ENCODE measurements around the gene MSI1. TPM values are rescaled to one million over a fixed set of nuclear protein-coding genes. Genes with fewer than 3 reads are reported as not detected.

The MSI1 gene
- total and polyA plus RNA-seq, 2 of the 13 experiments (the other 11 are each of a cell fraction or from before 2014, with no cell fraction given): 0.09 to 0.46 TPM

DNA sequence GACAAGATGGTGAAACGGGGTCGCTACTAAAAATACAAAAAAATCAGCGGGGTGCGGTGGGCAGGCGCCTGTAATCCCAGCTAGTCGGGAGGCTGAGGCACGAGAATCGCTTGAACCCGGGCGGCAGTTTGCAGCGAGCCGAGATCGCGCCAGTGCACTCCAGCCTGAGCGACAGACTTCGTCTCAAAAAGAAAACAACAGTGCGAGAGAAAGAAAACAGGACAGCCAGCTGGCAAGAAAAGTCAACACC lies 76.6 kb downstream of the MSI1 start (continued):
- TF ChIP-seq, protein P1, sequence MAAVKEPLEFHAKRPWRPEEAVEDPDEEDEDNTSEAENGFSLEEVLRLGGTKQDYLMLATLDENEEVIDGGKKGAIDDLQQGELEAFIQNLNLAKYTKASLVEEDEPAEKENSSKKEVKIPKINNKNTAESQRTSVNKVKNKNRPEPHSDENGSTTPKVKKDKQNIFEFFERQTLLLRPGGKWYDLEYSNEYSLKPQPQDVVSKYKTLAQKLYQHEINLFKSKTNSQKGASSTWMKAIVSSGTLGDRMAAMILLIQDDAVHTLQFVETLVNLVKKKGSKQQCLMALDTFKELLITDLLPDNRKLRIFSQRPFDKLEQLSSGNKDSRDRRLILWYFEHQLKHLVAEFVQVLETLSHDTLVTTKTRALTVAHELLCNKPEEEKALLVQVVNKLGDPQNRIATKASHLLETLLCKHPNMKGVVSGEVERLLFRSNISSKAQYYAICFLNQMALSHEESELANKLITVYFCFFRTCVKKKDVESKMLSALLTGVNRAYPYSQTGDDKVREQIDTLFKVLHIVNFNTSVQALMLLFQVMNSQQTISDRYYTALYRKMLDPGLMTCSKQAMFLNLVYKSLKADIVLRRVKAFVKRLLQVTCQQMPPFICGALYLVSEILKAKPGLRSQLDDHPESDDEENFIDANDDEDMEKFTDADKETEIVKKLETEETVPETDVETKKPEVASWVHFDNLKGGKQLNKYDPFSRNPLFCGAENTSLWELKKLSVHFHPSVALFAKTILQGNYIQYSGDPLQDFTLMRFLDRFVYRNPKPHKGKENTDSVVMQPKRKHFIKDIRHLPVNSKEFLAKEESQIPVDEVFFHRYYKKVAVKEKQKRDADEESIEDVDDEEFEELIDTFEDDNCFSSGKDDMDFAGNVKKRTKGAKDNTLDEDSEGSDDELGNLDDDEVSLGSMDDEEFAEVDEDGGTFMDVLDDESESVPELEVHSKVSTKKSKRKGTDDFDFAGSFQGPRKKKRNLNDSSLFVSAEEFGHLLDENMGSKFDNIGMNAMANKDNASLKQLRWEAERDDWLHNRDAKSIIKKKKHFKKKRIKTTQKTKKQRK (IDR thresholded peaks at IDR 0.05; ENCODE audit: low read length): no peak
- no peak for TF ChIP-seq NFKB2 (CRISPR knock-in tag; IDR thresholded peaks at IDR 0.05; ENCODE audit: borderline replicate concordance)
- no peak for TF ChIP-seq ZNF530 (CRISPR knock-in tag; IDR thresholded peaks at IDR 0.05; ENCODE audit: low read depth)
- no peak for TF ChIP-seq PRDM4 (CRISPR knock-in tag; IDR thresholded peaks at IDR 0.05; ENCODE audit: borderline replicate concordance)
- no peak for TF ChIP-seq ZNF891 (CRISPR knock-in tag; IDR thresholded peaks at IDR 0.05)
- TF ChIP-seq RFXANK (CRISPR knock-in tag; IDR thresholded peaks at IDR 0.05): no peak
- no peak for TF ChIP-seq ZXDC (CRISPR knock-in tag; IDR thresholded peaks at IDR 0.05)
- TF ChIP-seq, protein P2, sequence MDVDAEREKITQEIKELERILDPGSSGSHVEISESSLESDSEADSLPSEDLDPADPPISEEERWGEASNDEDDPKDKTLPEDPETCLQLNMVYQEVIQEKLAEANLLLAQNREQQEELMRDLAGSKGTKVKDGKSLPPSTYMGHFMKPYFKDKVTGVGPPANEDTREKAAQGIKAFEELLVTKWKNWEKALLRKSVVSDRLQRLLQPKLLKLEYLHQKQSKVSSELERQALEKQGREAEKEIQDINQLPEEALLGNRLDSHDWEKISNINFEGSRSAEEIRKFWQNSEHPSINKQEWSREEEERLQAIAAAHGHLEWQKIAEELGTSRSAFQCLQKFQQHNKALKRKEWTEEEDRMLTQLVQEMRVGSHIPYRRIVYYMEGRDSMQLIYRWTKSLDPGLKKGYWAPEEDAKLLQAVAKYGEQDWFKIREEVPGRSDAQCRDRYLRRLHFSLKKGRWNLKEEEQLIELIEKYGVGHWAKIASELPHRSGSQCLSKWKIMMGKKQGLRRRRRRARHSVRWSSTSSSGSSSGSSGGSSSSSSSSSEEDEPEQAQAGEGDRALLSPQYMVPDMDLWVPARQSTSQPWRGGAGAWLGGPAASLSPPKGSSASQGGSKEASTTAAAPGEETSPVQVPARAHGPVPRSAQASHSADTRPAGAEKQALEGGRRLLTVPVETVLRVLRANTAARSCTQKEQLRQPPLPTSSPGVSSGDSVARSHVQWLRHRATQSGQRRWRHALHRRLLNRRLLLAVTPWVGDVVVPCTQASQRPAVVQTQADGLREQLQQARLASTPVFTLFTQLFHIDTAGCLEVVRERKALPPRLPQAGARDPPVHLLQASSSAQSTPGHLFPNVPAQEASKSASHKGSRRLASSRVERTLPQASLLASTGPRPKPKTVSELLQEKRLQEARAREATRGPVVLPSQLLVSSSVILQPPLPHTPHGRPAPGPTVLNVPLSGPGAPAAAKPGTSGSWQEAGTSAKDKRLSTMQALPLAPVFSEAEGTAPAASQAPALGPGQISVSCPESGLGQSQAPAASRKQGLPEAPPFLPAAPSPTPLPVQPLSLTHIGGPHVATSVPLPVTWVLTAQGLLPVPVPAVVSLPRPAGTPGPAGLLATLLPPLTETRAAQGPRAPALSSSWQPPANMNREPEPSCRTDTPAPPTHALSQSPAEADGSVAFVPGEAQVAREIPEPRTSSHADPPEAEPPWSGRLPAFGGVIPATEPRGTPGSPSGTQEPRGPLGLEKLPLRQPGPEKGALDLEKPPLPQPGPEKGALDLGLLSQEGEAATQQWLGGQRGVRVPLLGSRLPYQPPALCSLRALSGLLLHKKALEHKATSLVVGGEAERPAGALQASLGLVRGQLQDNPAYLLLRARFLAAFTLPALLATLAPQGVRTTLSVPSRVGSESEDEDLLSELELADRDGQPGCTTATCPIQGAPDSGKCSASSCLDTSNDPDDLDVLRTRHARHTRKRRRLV (CRISPR knock-in tag; IDR thresholded peaks at IDR 0.05): no peak
- TF ChIP-seq THAP9 (CRISPR knock-in tag; IDR thresholded peaks at IDR 0.05; ENCODE audit: borderline replicate concordance): no peak
- 0 out of 2 replicates have a peak, but pooled peaks have one; percentile 31 for TF ChIP-seq CHD4 (IDR thresholded peaks at IDR 0.05; ENCODE audit: borderline replicate concordance, low read length)
